Left lung (tissue), 10 donors: ENCODE measurements around the gene OSGIN1. TPM values are rescaled to one million over a fixed set of nuclear protein-coding genes. Genes with fewer than 3 reads are reported as not detected.

ENCODE experiments used
- ATAC-seq: fragments of 200-7000 bp; cut with Tn5 transposase; one replicate; pipeline ENCODE4 v1.9.1; 2020; ENCODE audit warnings: moderate library complexity
- DNase-seq, 4 donors: peaks; one replicate each; pipeline ENCODE4 v3.0.0-alpha.2; 2013 to 2020
- H3K27ac ChIP-seq, 2 donors: fragments of 200-600 bp; sonication (generic) in 1 of 2; one replicate each; pipeline versions ENCODE4 v1.5.0 to v1.8.0; 2020 to 2021
- H3K27me3 ChIP-seq, 2 donors: fragments of 200-600 bp; sonication (generic) in 1 of 2; one replicate each; pipeline versions ENCODE4 v1.5.0 to v1.8.0; 2020 to 2021
- H3K36me3 ChIP-seq, 2 donors: fragments of 200-600 bp; sonication (generic) in 1 of 2; one replicate each; pipeline versions ENCODE4 v1.5.0 to v1.8.0; 2020 to 2021
- H3K4me1 ChIP-seq, 2 donors: fragments of 200-600 bp; one replicate each; pipeline ENCODE4 v1.8.0; 2021
- H3K4me3 ChIP-seq, 2 donors: fragments of 200-600 bp; sonication (generic) in 1 of 2; one replicate each; pipeline versions ENCODE4 v1.5.0 to v1.8.0; 2020 to 2021; ENCODE audit warnings: mild to moderate bottlenecking in 1 of 2
- H3K9me3 ChIP-seq, 2 donors: fragments of 200-600 bp; sonication (generic) in 1 of 2; one replicate each; pipeline versions ENCODE4 v1.5.0 to v1.8.0; 2020 to 2021
- CTCF ChIP-seq, 2 donors: fragments of 200-600 bp; sonication (generic) in 1 of 2; IDR thresholded peaks; one replicate each; pipeline versions ENCODE4 v1.5.0 to v1.8.0; 2021; ENCODE audit warnings: antibody characterized with exemption in 2 of 2
- intact Hi-C, 2 donors: fragments of 100-400 bp; cut with DNase I; formaldehyde crosslinking; loops; one replicate each; pipeline versions ENCODE4 v1.11.2 to v1.14.2; 2022
- polyA plus RNA-seq, 6 donors: library from polyadenylated mRNA; unstranded; fragments of 120-200 nt; gene quantifications; one replicate each; pipeline ENCODE4 v1.2.1, GENCODE V29; 2013; ENCODE audit not compliant: insufficient read length in 6 of 6
- total RNA-seq, 2 donors: library from RNA; stranded (reverse); fragmentation: NEBNext Ultra II Directional; extraction: Animal tissue kit (Norgen Biotek cat#: 25700); gene quantifications; one replicate each; pipeline ENCODE4 v1.2.1, GENCODE V29; 2021
- donor health status: DM: no; HTN: yes; CAD: no.
- donor health status: DM: no; HTN: no; CAD: no.

OSGIN1 gene
- total and polyA plus RNA-seq, 8 donors = 0.47 to 18.0 (median 0.70) TPM

- Histone ChIP-seq H3K4me1 (no peaks in the 10 kb centered on the region), H3K27me3 (peaks cover 0 to 24% of the 10 kb centered on the region in 2 donors), H3K36me3 (no peaks in the 10 kb centered on the region), H3K9me3 (peaks cover 0 to 4% of the 10 kb centered on the region in 2 donors), H3K27ac (no peak overlapping the region), H3K4me3 (no peak overlapping the region)
- no peak for DNase-seq
- ATAC-seq = no peak
- intact Hi-C loops = no loop called here
- TF ChIP-seq CTCF (IDR thresholded peaks at IDR 0.05) = no peak
Measured at GRCh38 chr16:83983491-83983890, 30.5 kb downstream of the OSGIN1 start.

GRCh38 chr16:83989300-83989699 is 36.3 kb downstream of the OSGIN1 start:
- no peak for TF ChIP-seq CTCF (IDR thresholded peaks at IDR 0.05)
- H3K9me3 ChIP-seq = no peaks in the 10 kb centered on the region
- H3K27ac ChIP-seq = no peak overlapping the region
- H3K4me1 ChIP-seq = no peaks in the 10 kb centered on the region
- ATAC-seq (no peak), DNase-seq (peak in 1 of 4 donors; percentile 15)
- H3K4me3 ChIP-seq = no peak overlapping the region
- intact Hi-C loops = no loop called here
- H3K36me3 ChIP-seq = no peaks in the 10 kb centered on the region
- peaks cover 6 to 75% of the 10 kb centered on the region in 2 donors for H3K27me3 ChIP-seq

- no peak overlapping the region for H3K27ac ChIP-seq
- intact Hi-C loops = no loop called here
- DNase-seq = peak in 1 of 4 donors; percentile 48
- no peak for TF ChIP-seq CTCF (IDR thresholded peaks at IDR 0.05)
- H3K36me3 ChIP-seq = no peaks in the 10 kb centered on the region
- no peak for ATAC-seq
- peaks cover 7 to 81% of the 10 kb centered on the region in 2 donors for H3K27me3 ChIP-seq
- H3K4me3 ChIP-seq = no peak overlapping the region
- H3K4me1 ChIP-seq = peaks cover 0 to 10% of the 10 kb centered on the region in 2 donors
- H3K9me3 ChIP-seq = no peaks in the 10 kb centered on the region
Measured at GRCh38 chr16:83990492-83990891, 37.5 kb downstream of the OSGIN1 start.

- no peak for TF ChIP-seq CTCF (IDR thresholded peaks at IDR 0.05)
- no peak overlapping the region for H3K4me3 ChIP-seq
- H3K4me1 ChIP-seq = peaks cover 0 to 12% of the 10 kb centered on the region in 2 donors
- H3K36me3 ChIP-seq = no peaks in the 10 kb centered on the region
- peaks cover 12 to 83% of the 10 kb centered on the region in 2 donors for H3K27me3 ChIP-seq
- no peaks in the 10 kb centered on the region for H3K9me3 ChIP-seq
- DNase-seq (no peak), ATAC-seq (no peak)
- no peak overlapping the region for H3K27ac ChIP-seq
- intact Hi-C loops = no loop called here
Measured at GRCh38 chr16:83992624-83993023, 39.6 kb downstream of the OSGIN1 start.

GRCh38 chr16:83994087-83994486 is 41.0 kb downstream of the OSGIN1 start:
- Histone ChIP-seq H3K4me1 (peaks cover 0 to 12% of the 10 kb centered on the region in 2 donors), H3K4me3 (no peak overlapping the region), H3K36me3 (no peaks in the 10 kb centered on the region), H3K9me3 (no peaks in the 10 kb centered on the region), H3K27me3 (peaks cover 12 to 87% of the 10 kb centered on the region in 2 donors), H3K27ac (peak overlapping the region in 1 of 2 donors; percentile 41)
- no peak for TF ChIP-seq CTCF (IDR thresholded peaks at IDR 0.05)
- DNase-seq = peak in 2 of 4 donors; percentile 42 to 68
- intact Hi-C loops = no loop called here
- peak; percentile 25 for ATAC-seq
